ENCODE data around the gene CDK15. TPM values are rescaled to one million over a fixed set of nuclear protein-coding genes. Genes with fewer than 3 reads are reported as not detected.

Gene CDK15
- total RNA-seq, 1 experiment from 2014 or later: 9.2 TPM

DNA sequence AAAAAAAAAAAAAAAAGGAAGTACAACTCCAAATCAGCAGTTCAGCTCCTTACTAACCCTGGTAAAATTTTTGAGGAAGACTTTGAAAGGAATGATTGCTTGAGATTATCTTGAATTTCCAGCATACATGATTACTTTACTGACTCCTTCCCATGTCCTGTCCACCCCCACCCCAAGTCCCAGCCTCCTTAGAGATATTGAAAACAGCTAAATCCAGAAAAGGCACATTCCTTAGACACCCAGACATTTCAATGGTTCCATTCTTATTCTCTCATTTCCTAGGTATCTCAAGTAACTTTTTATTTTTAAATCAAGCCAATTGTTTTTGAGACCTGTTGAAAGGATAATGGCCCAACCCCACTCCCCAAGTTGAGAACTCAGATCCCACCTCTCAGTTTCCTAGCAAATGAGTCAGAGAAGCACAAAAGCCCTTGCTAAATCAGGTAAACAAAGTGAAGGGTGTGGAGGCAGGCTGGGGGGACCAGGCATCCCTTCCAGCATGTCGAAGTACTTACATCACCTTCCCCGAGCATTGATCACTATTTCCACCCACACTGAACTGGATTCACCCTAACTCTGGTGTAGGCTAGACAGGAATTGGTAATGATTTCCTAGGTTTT lies 131.9 kb downstream of the CDK15 start:
- no peak for DNase-seq (ENCODE audit: low spot score)

DNA sequence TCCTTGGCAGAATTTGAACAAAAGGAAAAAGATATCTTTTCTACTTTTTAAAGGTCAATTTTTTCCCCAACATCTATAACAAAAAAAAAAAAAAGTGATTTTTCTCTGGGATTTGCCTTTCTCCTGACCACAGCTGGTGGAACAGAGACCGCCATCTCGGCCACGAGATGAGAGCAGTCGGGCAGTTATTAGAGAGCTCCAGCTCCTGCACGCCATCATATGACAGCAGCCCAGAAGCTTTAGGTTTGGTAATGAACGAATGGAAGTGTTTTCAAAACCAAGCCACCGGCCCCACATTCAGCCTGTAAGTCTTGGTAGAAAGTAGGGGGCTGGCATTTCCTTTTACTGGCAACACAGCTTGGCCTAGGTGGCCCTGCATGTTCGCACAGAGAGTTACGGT lies 132.4 kb downstream of the CDK15 start:
- DNase-seq (ENCODE audit: low spot score): no peak

DNA sequence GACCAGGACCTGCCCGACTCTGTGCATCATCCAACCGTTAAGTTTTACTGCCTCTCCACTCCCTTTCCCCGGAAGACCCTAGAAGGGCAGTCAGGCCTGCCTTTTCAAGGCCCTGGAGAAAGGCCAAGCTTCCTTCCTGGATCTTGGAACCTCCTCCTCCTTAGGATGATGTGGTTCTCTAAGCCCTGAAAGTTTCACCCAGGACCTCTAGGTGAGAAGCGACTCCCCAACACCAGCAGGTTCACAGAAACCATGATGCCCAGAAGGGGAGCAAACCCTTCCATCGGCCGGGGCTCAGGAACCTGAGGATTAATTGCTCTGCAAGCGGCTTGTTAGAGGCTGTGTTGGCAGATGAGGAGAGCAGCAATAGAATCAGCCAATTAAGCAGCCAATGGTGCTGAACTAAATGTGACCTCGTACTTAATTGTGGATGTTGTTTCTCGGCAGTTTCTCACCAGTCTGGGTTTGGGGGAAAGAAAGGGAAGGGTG lies 133.2 kb downstream of the CDK15 start:
- DNase-seq (ENCODE audit: low spot score): no peak

DNA sequence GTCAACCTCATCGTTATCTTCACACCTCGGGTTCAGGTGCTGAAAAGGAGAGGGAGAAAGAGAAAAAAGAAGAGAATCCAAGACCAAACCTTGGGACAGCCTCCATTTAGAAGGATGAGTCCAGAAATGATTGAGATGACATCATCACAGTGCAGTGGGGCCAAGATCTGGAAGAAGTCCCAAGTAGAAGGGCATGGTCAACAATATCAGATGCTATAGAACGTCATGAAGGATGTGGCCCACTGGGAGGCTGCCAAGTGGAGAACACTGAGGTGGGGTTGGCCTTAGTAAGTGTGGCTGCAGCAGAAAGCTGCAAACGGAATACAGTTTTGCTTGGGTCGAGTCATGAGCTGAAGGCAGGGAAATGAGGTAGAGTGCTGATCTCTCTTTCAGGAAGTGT lies 136.2 kb downstream of the CDK15 start:
- DNase-seq (ENCODE audit: low spot score): no peak

Other genes starting within 250 kb of the CDK15 start
- 46.3 and 53.9 TPM in 2 replicates for gene TMEM237, start 163.0 kb upstream of the CDK15 start, total RNA-seq (2014; rRNA removed; shearing (Covaris generic))
- gene MPP4, start 107.9 kb upstream of the CDK15 start, total RNA-seq (2014; rRNA removed; shearing (Covaris generic)): not detected in 2 replicates
- gene ALS2, start 25.6 kb upstream of the CDK15 start, total RNA-seq (2014; rRNA removed; shearing (Covaris generic)): 13.8 and 22.2 TPM in 2 replicates
- 19.0 and 25.2 TPM in 2 replicates for gene FZD7, start 227.3 kb downstream of the CDK15 start, total RNA-seq (2014; rRNA removed; shearing (Covaris generic))